HG03159 (cell line): ENCODE data around the gene TMEM72.

ENCODE experiments used
- ATAC-seq: cut with Tn5 transposase; IDR thresholded peaks from one replicate; pipeline ENCODE4 v1.9.1; 2021; ENCODE audit warnings: mild to moderate bottlenecking, moderate library complexity; ENCODE audit not compliant: unreplicated experiment

The TMEM72 gene

DNA sequence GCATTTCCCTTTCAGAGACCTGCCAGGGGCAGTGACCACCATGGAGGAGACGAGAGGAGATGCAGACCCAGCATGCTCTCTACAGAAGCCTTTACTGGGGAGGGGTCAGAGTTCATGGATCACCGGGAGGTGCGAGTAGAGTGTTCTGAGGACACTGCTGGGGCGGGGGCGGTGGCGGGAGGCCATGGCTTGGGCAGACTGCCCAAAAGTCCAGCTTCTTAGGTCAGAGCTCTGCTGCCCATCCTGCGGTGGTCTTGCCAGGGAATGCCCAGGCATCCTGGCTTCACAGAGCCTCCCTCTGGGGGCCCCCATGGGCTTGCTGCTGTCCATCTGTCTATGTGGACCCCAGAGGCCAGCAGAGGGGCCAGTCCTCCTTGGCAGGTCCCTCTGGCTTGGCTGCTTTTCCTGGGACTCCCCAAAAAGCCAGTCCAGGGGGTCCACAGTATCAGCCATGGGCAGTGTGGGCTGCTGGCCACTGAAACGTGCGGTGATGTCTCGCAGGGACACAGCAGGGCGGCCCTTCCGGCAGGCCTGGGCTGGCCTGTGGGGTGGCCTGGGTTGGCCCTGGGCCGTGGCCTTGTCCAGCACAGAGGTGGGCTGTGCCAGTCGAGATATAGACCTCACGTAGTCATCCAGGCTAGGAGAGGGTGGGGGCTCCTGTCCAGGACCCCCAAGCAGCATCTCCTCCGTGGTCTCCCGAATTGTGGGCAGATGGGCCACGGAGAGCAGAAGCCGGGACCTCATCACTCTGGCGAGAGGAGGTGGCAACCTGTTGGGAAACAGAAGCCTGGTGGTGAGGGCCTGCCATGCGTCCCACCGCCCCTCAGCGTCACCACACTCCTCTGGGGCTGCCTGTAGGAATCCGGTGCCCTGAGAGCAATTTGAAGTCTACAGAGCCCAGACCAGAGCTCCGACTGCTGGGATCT, 66.4 kb downstream of the TMEM72 start:
- ATAC-seq: no peak

DNA sequence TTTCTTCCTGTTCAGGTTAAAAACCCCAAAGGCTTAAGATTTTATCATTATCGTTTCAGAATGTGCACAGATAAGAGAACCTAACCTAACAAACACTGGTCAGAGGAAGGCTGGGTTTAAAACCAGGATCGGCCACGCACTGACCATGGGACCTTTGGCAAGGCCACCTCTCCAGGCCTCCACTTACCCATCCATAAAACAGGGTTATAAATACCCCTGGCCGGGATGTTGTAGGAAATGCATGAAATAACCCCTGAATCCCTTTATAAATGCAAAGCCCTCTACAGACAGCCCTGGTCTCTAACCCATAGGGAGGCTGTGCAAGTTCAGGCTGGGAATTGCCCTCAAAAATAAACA, 67.1 kb downstream of the TMEM72 start:
- ATAC-seq: no peak

DNA sequence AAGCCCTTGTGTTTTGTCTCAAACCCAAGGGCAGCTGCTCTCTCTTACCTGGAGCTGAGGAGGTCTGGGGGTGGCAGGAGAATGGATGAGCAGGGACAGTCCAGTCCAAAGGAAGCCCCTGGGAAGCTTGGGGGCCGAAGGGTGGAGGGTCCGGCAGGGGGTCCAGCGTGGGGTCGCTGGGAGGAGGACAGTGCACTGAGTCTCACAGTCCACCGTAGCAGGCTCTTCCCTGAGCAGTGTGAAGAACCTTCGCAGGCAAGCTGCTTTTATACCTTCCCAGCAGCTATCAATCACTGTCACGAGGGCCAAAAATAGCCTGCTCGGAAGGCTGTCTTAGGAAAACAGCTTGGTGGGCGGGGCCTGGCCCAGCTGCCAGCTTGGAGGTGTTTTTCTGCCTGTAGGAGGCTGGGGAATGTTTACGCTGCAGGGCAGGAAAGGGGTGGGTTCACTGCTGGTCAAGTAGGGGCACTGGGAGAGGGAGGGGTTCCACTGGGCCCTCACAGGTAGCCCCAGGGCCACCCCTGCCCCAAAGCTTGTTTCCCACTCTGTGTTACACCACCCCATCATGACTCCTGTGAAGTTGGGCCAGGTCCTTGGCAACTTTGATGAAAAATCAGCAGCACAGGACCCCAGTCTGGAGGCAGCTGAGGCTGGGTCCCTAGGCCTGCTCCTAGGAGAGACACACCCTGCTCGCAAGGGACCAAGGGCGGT, 67.6 kb downstream of the TMEM72 start, which contains the start of gene DEPP1:
TSS of gene DEPP1 (minus strand) at position 240 of the 711 bp plus-strand sequence. CDS start 779 bp downstream, outside the sequence.
- no peak for ATAC-seq

DNA sequence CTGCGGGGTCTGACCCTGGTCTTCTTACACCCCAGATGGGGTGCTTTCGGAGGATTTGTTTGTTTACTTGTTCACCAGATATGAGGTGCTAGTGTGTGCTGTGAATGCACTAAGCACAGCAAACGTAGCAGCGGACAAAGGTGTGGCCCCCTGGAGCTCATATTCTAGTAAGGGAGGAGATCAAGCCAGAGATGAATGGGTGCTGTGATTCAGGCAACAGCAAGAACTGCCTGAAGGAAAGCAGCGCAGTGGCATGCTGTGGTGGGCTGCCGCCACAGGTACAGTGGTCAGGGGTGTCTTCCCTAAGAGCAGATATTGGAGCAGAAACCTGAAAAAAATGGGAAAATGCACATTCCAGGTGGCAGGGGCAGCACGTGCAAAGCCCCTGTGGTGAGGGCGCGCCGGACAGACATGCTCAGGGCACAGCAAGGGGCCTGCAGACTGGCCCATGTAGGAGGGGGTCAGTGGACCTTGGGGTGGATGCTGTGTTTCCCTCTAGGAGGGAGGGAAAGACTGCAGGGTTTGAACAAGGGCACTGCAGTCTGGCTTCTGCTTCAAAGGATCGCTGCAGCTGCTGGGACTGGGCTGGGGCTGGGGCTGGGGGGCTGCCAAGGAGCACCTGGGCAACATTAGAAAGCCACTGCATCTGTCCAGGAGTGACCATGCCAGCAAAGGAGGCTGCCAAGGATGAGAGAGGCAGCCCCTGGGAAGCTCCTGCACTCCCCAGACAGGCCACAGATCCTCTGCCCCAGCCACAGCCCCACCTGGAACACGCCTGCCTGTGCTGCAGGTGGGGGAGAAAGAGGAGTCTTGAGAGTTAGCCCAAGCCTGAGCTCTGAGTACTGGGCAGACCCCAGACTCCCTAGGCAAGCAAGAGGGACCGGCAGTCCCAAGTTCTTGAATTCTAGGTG, 68.4 kb downstream of the TMEM72 start:
- no peak for ATAC-seq

DNA sequence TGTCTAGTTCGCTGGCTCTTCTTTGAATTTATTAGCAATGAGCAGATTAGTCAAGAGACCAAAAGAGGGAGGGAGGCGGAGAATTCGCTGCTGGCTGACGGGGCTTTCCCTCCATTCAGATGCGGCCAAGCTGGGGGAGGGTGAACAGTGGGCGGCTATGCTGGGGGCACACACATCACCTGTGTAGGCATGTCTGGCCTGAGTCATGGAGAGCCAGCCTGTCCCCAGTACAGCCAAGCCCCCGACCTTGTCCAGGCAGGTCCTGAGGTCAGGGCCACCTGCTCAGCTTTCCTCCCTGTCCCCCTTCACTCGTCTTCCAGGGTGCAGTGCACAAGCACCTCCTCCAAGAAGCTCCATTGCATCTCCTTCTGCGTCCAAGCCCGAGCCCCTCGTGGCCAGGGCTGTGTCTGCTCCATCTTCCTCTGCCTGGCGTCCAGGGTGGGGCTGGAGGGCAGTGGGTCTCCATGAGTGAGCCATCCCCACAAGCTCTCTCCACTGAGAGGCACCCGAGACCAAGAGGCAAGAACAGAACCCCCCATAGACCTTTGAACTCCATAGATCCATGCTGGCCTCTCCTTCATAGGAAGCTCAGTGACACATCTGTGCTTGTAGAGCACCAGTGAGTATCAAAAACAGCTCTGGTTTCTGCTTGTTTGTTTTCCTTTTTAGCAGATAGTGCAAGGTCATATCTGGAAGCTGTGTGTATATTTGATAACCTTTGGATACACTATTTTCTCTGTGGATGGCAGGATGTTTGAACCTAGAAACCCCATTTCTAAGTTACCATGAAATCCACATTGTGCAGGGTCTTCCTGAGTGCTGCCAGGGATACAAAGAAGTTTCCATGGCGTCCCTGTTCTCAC, 69.4 kb downstream of the TMEM72 start:
- no peak for ATAC-seq

DNA sequence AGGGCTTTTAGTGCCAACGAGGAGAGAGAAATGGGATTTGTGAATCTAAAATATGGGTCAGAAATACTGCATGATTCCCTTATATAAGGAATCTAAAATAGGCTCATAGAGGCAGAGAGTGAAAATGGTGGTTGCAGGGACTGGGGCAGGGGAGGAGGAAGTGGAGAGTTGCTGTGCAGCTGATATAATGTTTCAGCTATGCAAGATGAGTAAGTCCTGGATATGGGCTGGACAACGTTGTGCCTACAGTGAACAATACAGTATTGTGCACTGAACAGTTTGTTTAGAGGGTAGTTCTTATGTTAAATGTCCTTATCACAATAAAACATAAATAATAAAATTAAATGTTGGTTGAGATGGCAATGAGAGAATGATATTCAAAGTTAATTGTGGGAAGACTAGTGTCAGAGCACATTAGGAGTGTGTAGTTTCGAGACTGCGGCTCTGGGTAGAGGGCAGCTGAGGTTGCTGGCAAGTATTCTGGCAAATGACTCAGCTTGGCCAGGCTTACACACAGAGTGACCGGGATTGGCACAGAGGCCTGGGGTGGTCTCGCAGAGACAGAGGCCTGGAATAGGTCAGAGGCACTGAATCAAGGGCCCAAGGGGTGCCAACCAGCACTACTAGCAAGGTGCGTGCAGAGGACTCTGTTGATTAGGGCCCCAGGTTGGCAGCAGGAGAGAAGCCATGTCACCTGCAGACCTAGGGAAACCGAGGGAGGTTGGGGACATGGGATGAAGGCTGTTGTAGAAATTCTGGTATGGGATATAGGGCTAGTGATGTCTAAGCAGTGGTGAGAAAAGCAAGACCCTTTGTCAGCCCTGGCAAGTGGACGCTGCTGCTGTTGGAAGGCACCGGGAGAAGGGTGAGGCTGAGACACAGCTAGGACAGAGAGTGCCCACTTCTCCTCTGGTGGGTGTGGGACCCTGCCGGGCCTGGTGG, 70.3 kb downstream of the TMEM72 start:
- peak; percentile 67 for ATAC-seq

DNA sequence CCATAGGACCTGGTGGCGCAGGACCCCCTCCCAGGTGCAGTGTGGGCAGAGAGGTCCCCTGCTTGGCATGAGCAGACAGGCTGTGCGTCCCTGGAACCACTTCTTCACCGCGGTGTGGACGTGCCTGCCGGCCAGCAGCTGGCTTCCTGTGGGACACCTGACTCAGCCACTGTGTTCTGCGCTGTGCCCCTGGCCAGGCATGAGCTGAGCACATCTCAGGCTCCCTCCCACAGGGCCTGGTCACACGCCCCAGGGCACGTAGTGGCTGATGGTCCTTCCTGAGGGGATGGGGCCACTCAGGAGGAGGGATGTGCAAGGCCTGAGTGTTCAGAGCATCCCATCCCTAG, 71.0 kb downstream of the TMEM72 start:
- ATAC-seq: no peak

DNA sequence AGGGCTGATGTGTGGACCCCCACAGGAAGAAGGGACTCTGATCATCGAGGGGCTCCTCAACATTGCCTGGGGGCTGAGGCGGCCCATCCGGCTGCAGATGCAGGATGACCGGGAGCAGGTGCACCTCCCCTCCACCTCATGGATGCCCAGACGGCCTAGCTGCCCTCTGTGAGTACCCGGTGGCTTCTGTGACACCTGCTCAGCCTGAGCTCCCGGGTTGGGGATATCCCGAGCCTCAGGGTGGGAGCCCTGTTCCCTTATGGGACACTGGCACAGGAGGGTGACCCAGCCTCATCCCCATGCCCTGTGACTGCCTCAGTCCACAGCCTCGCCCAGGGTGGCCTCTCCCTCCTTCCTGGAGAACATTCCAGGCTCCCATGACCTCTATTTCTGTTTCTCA, 71.4 kb downstream of the TMEM72 start:
- ATAC-seq: no peak

DNA sequence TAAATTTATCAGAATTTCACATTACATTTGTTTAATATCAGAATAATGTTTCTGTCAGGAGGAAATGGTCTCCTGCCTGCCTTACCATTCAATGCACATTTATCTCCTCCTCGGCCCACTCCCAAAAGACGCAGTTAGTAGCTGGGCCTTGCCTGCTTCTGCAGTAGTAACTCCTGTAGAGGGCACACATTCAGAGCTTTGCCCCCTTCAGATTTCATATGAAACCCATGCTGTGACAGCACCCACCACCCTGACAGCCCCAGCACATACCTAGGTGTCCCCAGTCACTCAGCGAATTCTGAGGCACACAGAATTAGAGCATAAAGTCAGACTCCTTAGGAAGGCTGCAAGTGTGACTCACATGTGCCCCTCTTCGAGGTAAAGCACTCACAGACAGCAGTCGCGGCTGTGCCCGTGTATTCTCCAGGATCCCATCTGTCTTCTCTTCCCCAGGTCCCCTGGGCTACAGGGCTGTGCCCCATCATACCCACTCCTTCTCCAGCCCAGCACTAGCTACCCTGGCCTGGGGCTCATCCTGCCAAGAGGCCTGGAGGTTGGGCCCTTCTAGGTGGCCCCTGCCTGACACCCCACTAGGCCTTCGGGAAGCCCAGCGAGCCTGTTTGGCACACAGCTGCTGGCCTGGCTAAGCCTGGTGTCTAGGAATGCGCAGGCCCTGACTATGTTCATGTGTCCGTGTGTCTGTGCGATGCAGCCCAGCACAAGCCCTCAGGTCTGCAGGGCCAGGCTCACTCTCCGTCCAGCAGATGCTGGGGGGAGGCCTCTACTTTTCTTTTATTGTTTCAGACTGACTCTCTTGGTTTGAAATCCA, 72.1 kb downstream of the TMEM72 start:
- ATAC-seq: no peak

DNA sequence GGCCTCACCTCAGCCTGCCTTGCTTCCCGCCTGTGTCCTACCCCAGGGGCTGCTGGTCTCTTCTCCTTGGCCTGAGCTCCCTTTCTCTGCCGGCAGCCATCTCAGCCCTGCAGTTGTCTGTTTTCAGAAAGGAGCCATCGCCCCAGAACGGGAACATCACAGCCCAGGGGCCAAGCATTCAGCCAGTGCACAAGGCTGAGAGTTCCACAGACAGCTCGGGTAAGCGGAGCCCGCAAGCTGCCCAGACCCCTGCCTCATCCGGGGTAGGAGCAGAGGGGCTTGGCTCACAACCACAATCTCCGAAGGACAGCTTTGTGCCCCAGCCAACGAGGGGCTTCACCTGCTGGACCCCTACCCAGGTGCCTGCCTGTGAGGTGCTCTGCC, 72.8 kb downstream of the TMEM72 start:
- no peak for ATAC-seq

DNA sequence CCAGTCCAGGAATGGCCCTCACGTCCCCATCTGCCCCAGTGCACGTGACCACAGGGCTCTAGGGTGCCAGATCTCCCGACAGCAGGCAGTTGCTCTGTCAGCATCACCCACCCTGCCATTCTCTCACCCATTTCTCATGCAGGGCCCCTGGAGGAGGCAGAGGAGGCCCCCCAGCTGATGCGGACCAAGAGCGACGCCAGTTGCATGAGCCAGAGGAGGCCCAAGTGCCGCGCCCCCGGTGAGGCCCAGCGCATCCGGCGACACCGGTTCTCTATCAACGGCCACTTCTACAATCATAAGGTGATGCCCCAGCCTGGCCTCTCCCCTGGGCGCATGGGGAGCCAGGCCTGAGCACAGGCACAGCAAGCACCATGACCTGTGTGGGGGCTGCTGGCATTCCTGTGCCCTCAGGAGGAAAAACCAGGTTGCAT, 73.5 kb downstream of the TMEM72 start:
- no peak for ATAC-seq

DNA sequence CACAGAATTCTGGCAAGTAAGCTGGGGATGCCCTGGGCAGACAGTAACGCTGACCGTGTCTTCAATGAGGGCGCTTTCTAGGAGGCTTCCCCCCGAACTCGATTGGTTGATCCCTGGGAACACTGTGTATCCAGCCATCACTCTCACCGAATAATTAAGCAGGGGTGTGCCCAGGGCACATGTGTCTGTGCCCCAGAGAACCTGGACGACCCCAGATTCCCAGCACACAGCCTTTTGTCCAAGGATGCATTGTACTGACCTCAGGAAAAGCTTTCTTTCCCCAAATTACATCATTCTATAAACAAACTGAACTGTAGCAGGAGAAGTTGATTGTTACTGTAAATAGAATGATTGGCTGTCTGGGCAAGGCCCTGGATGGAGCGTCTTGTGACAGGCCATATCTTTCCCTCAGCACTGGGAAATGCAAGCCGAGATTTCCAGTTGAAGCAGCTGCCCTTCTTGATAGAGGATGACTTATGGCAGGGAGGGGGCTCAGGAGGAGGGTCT, 74.1 kb downstream of the TMEM72 start:
- no peak for ATAC-seq

DNA sequence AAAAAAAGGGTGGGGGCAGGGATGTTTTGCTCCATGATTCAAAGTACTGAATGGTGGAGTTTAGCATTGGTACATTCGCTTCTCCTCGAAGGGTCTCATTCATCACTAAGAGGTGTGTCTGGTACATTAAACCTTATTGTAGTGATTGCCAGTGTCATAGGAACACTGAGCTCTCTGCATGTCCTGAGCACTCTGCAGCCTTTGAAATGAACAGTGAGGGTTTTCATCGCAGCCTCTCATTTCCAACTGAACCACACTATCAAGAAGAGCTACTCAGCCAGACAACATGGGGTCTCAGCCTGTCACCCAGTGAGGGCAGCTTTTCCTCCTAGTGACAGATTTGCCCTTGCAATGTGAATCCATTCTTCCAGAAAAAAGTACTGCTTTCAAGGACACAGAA, 75.0 kb downstream of the TMEM72 start:
- no peak for ATAC-seq
